GM21825 (cell line): ENCODE results near the gene ELMO2.

Experiments
- ATAC-seq: cut with Tn5 transposase; IDR thresholded peaks from one replicate; pipeline ENCODE4 v1.9.1; 2021; ENCODE audit warnings: mild to moderate bottlenecking, moderate library complexity; ENCODE audit not compliant: unreplicated experiment

Gene ELMO2

DNA sequence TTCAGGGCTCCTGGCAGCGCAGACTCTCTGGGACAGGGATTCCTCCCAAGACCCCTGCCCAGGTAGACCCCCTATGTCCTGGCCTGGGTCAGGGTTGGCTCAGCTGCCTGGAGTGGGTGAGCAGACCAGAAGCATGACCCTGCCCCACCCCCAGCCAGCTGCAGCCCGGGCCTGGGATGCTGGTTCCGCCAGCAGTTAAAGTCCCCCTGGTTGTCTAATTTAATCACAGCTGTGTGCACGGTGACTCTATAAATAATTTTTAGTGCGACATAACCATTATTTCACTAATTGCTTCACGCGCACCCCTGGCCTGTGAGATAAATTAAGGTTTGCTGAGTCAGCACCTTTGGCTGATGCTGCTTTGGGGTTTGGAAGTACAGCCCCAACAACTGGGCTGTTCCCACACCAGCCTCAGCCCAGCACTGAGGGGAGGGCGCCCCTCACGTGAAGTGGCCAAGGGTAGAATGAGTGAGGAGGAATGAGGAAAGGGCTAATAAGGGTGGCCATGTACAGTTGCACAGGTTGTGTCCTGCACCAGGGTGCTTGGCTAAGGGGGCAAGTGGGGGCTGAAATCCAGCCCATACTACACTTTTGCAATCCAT lies 72.0 kb downstream of the ELMO2 start:
- ATAC-seq, result no peak

DNA sequence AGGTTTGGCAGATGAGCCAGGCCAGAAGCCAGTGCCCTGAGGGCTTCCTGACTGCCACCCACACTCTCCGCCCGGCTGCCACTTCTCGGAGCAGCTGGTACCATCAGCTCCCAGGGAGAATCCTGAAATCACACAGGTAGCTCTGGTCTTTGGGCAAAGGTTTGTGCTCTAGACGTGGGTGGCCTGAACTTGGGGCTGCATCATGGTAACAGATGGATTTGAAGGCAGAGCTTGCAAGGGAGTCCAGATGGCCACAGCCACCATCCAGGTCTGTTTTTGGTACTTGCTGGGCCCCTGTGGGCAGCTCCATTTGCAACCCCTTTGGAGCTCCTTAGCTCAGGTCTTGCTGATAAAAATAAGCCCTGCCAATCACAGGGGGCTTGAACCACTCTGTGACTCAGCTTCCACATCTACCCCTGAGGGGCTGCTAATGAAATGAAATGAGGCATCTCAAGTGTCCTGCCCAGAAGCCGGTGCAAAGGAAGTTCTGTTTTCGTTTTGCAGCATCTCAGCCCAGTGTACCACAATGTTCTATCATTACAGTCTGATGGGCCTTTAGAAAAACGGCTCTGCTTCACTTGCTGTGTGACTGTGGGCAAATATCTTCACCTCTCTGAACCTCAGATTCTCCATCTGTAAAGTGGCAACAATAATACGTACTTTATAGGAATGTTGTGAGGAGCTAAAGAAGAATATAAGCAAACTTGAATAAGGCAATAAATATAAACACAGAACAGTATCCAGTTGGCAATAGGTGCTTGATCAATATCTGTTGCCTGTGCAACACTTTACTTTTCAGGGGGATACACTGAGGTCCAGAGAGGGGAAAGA lies 73.0 kb downstream of the ELMO2 start:
- ATAC-seq, result no peak

DNA sequence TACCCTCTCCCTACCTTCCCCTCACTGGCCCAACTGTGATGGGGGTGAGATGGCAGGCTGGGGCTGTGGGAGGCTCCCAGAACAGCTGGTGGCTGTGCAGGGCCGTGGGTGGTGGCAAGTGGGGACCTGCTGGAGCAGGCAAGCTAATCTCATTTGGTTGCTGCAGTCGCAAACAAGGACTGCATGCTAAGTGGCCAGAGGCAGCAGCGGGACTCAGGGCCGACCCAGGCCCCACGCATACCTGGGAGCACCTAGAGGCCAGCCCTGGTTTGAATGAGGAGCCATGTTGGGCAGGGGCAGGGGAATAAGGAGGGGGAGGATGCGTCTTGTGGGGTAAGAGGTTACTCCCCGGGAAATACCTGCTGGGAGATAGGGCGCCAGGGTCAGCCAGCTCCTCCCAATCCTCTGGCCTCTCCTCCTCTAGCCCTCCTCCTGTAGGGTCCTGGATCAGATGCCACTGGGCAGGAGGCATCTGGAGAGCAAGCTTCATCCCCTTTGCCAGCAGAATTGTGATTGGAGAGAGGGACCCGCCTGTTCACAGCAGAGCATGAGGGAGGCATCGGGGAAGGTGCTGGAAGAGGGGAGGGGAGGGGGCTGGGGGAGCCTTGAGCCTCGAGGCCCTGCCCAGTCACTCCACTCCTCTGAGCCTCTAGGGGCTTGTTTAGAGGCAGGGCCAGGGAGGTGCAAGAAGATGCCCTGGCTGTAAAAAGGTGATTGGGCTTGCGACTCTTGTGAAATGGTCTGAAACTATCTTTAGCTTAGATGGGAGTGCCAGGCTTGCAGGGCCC lies 73.8 kb downstream of the ELMO2 start:
- ATAC-seq, result no peak

GRCh38 chr20:46331611-46332361 lies 74.6 kb downstream of the ELMO2 start:
- no peak for ATAC-seq

- ATAC-seq, result no peak
Observed at GRCh38 chr20:46330831-46331371, 75.5 kb downstream of the ELMO2 start.

- ATAC-seq, result no peak
Observed at GRCh38 chr20:46330072-46330763, 76.2 kb downstream of the ELMO2 start.

DNA sequence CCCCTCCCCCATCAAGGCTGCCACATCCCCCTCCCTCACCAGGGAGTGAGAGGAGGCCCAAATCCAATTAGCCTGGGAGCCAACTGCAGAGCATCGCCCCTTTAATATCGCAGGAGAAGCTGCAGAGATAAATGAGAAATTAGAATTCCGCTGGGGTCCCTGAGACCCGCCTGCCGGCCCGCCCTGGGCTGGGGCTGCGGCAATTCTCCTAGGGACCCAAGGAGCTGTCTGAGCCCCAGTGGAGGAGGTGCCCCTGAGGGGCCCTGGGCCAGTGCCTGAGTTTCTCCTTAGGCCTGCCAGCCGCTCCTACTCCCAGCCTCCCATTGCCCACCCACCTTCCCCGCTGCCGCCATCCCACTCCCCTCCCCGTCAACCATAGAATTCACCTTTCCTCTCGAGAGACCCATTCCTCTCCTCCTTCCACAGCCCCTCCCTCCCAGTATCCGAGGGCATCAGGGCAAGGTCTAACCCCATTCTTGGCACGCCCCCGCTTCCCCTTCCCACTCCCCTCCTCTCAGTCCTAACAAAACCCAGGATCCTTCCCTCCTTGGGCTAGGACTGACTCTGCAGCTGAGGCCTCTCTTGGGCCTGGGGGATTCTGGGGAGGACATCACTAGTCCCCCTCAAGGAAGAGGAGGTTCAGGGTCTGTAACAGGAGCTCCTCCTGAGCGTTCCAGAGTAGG lies 78.1 kb downstream of the ELMO2 start:
- ATAC-seq, result no peak

- no peak for ATAC-seq
Observed at GRCh38 chr20:46327557-46327956, 78.9 kb downstream of the ELMO2 start.

DNA sequence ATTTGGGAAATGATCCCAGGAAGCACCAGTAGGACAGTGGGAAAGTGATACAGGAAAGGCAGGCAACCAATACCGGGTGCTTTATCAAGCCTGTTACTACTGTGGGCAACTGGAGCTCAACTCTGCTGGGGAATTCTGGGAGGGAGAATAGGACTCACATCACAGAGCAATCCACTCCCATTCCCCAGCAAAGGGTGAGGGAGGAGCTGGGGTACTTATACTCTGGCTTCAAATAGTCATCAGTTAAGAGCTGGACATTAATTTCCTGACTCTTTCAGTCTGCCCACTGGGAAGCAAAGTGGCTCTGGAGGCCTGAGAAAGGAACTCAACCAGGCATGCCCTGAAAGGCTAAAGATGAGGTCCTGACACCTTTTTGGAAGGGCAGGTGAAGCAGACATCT lies 80.6 kb downstream of the ELMO2 start:
- ATAC-seq, result no peak

DNA sequence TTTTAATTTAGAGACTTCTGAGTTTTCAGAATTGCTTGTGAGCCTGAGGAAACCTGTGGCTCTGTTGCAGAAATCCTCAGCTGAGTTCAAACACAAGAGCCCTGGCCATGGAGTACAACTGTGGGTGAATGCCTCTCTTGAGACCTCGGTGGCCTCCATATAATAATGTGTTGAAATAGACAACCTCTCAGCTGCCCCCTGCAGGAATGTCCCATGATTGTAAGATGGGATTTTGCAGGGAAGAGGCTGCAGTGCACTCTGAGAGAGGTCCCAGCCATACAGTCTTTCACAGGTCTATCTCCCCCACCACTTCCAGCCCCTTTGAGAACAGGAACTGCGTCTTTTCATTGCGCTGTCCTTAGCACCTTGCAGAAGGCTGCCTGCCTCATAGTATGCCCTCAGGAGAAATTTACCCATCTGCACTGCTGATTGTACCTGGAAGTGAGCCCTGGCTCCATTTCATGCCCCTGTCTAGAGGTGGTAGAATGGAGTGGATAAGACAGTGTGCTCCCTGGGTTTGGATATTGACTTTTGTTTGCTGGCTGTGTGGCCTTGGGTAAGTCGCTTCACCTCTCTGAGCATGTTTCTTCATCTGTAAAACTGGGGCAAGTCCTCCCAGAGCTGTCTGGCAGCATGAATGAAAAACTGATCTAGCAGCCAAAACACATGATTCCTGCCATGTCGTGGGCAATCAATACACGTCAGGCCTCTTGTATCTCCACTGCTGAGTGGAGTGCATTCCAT lies 81.3 kb downstream of the ELMO2 start:
- ATAC-seq, result no peak

- no peak for ATAC-seq
Observed at GRCh38 chr20:46324379-46324778, 82.0 kb downstream of the ELMO2 start.

- ATAC-seq, result no peak
Observed at GRCh38 chr20:46323557-46323956, 82.9 kb downstream of the ELMO2 start.

GRCh38 chr20:46322641-46323040 lies 83.8 kb downstream of the ELMO2 start:
- ATAC-seq, result no peak

DNA sequence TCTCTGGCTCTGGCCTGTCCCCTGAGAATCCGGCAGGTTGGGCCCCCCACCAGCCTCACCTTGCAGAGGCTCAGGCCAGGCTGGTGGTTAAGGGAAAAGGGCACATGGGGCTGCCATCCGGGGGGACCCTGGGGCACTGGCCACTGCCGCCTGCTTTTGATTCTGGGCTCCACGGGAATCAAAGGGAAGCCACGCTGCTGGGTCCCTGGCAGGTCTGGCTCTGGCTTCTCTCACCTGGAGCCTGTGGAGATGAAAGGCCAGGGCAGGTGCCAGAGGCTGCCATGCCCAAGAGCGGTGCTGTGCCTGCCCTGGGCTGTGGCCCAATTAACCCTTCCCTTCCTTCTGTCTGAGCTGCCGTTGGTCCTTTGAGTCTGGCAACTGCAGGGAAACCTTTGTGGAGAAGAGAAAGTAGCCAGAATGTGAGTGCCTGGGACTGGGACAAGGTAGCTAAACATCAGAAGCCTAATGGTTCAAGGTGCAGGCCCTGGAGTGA lies 88.7 kb downstream of the ELMO2 start:
- no peak for ATAC-seq

GRCh38 chr20:46316984-46317684 lies 89.3 kb downstream of the ELMO2 start:
- no peak for ATAC-seq
